WI38 (cell line): Measurements from ENCODE around the gene PRPH.

Source experiments
- H3K4me3 ChIP-seq: 2 replicates; pipeline ENCODE4 v1.5.1; 2011; ENCODE audit warnings: low read depth, mild to moderate bottlenecking, control low read depth, low read length
- CTCF ChIP-seq: IDR thresholded peaks from 2 replicates; pipeline ENCODE4 v1.5.1; 2012; ENCODE audit warnings: low read depth, mild to moderate bottlenecking, control low read depth, low read length

The PRPH gene

GRCh38 chr12:49260166-49260565 is 34.8 kb upstream of the PRPH start:
- no peak for TF ChIP-seq CTCF
- H3K4me3 ChIP-seq, result 0 out of 2 replicates have a peak overlapping the region, but pooled peaks have one; percentile 9

- no peak for TF ChIP-seq CTCF
- H3K4me3 ChIP-seq, result 0 out of 2 replicates have a peak overlapping the region, but pooled peaks have one; percentile 9
These were observed 34.2 kb upstream of the PRPH start for GRCh38 chr12:49260571-49261363.

GRCh38 chr12:49261721-49262120 is 33.2 kb upstream of the PRPH start:
- H3K4me3 ChIP-seq, result no peak overlapping the region
- TF ChIP-seq CTCF, result no peak

GRCh38 chr12:49263400-49263763 is 31.6 kb upstream of the PRPH start:
- H3K4me3 ChIP-seq, result no peak overlapping the region
- no peak for TF ChIP-seq CTCF

- peak overlapping the region; percentile 97 for H3K4me3 ChIP-seq
These were observed 30.5 kb upstream of the PRPH start for GRCh38 chr12:49264466-49264872.

GRCh38 chr12:49264873-49265792 is 29.8 kb upstream of the PRPH start, which contains the start of gene TUBA1C:
Gene TUBA1C (plus strand): TSS chr12:49265082. CDS start chr12:49265182, 100 bp downstream.
- TF ChIP-seq CTCF, result no peak
- H3K4me3 ChIP-seq, result peak within 1 kb of the TSS; percentile 97

More at GRCh38 chr12:49264466-49264872, 30.5 kb upstream of the PRPH start:
- no peak for TF ChIP-seq CTCF

GRCh38 chr12:49269191-49269590 is 25.8 kb upstream of the PRPH start:
- H3K4me3 ChIP-seq, result peak overlapping the region; percentile 97
